GM23248 (cell line): ENCODE measurements around the gene PTPN18.

ENCODE experiments used
- EZH2 ChIP-seq: fragments of 200-600 bp; sonication (generic); IDR thresholded peaks from 2 replicates; pipeline ENCODE4 v1.6.1; 2018; ENCODE audit warnings: antibody characterized with exemption, mild to moderate bottlenecking; ENCODE audit not compliant: insufficient read depth, poor library complexity, severe bottlenecking
- EZH2phosphoT487 ChIP-seq: fragments of 200-600 bp; sonication (generic); IDR thresholded peaks from 2 replicates; pipeline ENCODE4 v1.6.1; 2018; ENCODE audit warnings: antibody characterized with exemption, moderate library complexity, mild to moderate bottlenecking, low read depth; ENCODE audit not compliant: insufficient read depth

- TF ChIP-seq EZH2 (no peak), EZH2phosphoT487 (no peak)
Measured at GRCh38 chr2:130328710-130329109, 27.1 kb upstream of the PTPN18 start.
